ENCODE data around the gene CRYAA.
"Not testable (repeated sequence)": the region's sequence is repeated elsewhere in the genome, so short reads cannot be mapped to it uniquely, and the experiment has no call there.

CRYAA gene

GRCh38 chr21:43177043-43177906 is 8.5 kb downstream of the CRYAA start:
- not testable (repeated sequence) for DNase-seq

GRCh38 chr21:43178175-43178826 is 9.5 kb downstream of the CRYAA start:
- not testable (repeated sequence) for DNase-seq

- not testable (repeated sequence) for DNase-seq
These were observed 12.2 kb downstream of the CRYAA start for GRCh38 chr21:43181033-43181432.

GRCh38 chr21:43187268-43187667 is 18.5 kb downstream of the CRYAA start:
- DNase-seq, result not testable (repeated sequence)

DNA sequence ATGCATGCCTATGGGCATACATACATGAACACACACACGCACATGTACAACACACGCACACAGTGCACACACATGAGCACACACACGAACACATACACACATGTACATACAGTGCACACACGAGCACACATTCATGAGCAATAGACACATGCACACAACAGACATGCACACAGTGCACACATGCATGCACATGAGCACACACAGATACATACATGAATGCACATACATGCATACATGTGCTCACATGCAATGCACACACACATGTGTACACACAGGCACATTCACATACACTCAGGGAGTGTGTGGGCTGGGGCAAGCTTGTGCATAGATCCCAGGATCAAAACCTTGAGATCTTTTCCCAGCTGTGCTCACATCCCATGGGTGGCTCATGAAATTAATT is 18.9 kb downstream of the CRYAA start:
- DNase-seq, result no peak

DNA sequence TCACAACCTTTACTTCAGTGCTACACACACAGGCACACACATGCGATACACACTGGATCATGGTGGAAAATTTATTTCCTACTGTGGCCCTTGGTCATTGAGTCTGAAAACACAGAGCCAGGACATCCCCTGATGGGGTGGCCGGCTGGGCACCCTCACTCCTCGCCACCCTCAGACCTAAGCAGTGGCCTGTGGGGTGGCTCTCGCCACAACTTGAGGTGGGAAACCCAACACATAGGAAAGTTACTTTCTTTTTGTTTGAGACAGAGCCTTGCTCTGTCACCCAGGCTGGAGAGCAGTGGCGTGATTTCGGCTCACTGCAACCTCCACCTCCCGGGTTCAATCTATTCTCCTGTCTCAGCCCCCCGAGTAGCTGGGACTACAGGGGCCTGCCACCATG is 19.4 kb downstream of the CRYAA start:
- DNase-seq, result no peak

DNA sequence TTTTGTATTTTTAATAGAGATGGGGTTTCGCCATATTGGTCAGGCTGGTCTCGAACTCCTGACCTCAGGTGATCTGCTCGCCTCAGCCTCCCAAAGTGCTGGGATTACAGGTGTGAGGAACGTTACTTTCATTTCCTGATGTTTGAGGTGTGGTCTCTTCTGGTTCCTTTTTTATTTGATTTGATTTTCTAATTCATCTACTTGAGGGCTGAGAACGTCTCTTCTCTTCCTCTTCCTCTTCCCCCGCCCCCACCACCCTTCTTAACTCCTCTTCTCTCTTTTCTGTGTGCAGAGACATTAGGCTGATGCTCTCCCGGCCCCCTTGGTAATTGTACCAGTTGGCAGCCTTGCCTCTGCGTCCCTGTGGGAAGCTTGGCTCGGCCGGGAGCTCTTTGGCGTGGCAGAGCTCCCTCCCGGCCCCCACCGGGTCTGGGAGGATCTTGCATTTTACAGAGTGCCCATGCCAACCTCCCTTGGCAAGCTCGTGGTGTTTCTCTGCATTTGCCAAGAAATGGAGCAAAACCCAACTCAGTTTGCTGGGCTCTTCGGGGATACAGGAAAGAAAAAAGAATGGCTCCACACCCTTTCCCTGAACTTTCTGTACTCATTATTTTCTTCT is 19.9 kb downstream of the CRYAA start:
- DNase-seq, result no peak

GRCh38 chr21:43189936-43190335 is 21.1 kb downstream of the CRYAA start:
- no peak for DNase-seq

DNA sequence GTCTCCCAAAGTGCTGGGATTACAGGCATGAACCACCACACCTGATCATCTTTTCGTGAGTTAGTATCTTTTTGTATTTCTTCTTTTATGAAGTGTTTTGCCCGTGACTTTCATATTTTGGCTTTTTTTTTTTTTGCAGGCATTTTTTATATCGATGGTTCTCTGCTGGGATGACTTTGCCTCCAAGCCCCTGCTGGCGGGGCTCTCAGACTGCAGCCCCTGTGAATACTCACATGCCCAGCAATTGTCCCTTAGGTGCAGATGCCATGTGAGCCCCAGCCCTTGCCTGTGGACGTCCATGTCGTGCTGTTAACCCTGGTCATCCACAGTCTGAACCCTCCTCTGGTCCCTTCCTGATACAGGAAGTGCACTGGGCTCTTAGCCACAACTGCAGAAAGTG is 21.7 kb downstream of the CRYAA start:
- DNase-seq, result no peak

DNA sequence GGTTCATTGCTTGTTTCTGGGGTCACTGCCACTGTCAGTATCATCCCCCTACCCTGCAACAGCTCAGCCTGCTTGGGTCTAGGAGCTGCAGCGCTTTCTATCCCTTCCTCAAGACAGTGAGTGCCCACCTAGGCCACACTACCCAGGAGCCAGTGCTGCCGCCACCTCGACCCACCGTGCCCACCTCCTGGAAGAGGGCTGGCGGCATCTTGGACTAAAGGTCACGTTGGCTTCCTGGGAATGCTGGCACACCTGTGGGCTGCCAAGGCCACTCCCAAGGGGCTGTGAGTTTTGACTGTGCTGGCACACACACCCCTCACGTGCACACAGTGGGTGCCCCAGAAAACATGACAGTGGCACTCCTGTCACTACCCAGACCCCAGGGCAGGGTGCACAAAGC is 22.1 kb downstream of the CRYAA start:
- DNase-seq, result no peak

GRCh38 chr21:43191521-43191920 is 22.7 kb downstream of the CRYAA start:
- no peak for DNase-seq

DNA sequence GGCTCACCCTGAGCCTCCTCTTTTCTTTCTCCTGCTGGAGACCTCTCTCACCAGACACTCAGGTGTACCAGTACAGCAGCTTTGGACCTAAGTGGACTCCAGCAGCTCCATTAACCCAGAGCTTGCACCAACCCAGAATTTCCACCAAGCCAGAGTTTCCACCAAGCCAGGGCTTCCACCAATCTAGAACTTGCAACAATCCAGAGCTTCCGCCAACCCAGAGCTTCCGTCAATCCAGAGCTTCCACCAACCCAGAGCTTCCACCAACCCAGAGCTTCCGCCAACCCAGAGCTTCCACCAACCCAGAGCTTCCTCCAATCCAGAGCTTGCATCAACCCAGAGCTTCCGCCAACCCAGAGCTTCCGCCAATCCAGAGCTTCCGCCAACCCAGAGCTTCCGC is 23.2 kb downstream of the CRYAA start:
- no peak for DNase-seq

DNA sequence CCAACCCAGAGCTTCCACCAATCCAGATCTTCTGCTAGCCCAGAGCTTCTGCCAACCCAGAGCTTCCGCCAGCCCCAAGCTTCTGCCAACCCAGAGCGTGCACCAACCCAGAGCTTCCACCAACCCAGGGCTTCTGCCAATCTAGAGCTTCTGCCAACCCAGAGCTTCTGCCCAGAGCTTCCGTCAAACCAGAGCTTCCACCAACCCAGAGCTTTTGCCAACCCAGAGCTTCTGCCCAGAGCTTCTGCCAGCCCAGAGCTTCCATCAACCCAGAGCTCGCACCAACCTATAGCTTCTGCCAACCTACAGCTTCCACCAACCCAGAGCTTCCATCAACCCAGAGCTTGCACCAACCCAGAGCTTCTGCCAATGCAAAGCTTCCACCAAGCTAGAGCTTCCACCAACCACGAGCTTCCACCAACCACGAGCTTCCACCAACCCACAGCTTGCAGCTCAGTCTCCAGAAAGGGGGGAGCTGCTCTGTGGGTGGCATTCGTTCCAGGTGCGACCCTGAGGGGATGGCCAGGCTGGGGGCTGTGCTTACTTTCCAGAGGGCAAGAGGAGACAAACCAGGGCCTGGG is 23.8 kb downstream of the CRYAA start:
- no peak for DNase-seq

DNA sequence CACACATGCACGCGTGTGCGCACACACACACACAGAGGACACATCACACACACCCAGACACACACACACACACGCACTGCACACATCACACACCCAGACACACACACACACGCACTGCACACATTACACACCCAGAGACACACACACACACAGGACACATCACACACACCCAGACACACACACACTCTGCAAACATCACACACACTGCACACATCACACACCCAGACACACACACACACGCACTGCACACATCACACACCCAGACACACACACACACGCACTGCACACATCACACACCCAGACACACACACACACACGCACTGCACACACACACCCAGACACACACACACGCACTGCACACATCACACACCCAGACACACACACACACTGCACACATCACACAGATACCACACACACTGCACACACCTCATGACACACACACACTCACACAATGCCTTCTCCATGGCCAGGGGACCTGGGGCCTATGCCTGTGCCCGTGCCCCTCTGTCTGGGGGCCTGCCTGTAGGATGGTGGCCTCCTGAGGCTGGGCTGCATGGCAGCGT is 24.4 kb downstream of the CRYAA start:
- DNase-seq, result no peak

- no peak for DNase-seq
These were observed 25.0 kb downstream of the CRYAA start for GRCh38 chr21:43193651-43194302.

DNA sequence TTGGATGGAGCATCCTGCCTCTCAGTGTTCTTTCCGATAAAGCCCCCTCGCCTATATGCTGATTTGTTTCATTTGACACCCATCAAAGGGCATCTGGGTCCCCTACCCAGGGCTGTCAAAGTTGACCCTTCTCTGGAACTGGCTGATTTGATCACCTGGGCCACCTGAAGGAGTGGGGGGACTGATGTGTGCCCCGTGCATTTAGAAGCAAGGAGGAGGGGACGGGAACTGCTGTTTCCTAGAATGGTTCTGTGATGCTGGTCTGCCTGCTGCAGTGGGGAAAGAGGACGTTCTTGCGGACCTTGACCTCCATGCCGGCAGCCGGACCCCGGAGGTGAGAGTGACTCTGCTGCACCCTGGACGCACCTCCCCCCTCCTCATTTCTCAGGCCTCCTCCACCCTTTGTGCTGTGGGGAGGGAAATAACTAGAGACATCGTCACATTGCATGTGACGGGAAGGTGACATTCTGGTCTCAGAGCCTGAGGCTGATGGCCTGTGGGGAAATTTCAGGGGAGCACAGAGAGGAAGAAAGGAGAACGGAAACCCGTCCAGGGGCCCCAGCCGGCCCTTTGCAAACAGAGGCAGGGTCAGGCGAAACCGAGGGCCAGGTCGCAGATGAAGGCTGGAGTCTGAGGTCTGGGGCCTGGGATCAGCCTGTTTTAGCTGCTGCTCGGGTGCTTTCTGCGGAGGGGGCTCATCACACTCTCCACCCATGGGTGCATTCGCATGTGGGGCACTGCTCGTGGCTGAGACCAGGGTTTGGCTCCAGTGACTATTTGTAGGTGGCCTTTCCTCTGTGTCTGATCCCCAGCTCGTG is 25.7 kb downstream of the CRYAA start:
- no peak for DNase-seq

GRCh38 chr21:43195121-43196021 is 26.6 kb downstream of the CRYAA start:
- no peak for DNase-seq

- DNase-seq, result no peak
These were observed 28.0 kb downstream of the CRYAA start for GRCh38 chr21:43196826-43197225.

DNA sequence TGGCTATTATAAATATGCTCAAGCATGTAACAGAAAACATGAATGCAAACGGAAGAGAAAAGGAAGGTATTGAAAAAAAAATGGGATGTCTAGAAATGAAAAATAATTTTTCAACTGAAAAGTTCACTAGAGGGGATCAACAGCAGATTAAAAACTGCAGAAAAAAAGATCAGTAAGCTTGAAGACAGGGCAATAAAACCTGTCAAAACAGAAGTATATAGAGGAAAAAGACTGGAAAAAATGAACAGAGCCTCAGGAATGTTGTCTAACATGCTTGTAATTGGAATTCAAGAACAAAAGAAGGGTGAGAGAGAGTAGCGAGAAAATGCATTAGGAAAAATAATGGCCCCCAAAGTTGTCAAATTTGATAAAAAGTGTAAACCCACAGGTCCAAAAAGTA is 29.6 kb downstream of the CRYAA start:
- no peak for DNase-seq

DNA sequence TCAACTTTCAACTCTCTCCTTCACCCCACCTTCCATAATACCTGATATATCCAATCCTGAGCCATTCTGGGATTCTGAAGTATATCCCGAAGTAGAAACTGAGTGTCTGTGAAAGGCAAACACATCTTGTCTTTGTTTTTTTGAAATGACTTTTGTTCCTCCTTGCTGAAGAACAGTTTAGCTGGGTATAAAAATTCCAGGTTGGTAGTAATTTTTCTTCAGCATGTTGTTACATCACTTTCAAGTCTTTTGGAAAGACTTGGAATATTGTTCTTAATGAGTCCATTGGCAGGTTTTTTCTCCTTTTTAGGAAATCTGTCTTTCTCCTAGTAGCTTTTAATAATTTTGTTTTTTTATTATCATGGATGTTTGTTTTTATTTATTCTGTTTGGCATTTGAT is 32.7 kb downstream of the CRYAA start:
- no peak for DNase-seq

DNA sequence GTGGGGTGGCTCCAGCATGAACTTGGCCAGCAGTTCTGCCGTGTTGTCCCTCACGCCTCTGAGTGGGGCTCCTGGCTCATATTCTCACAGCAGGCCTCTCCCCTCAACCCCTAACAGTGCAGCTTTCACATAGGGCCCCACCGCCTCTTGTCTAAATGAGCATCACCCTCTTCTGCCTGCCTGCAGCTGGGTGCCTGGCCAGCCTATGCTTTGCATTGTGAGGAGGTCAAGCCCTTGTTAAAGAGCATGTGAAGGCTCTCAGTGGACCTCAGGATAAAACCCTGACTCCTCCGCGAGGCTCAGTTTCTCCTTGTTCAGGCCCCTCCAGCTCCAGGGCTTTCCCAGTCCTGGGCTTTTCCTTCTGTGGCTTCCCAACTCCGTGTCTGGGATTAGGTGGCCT is 34.8 kb downstream of the CRYAA start:
- no peak for DNase-seq
